ENCODE data around the gene GRIK2.

GRCh38 chr6:102028176-102028575, 634.7 kb downstream of the GRIK2 start:
- no peak for TF ChIP-seq REST (IDR thresholded peaks at IDR 0.05; ENCODE audit: insufficient read depth in 1 of 2, low read depth in 2 of 2, low read length in 2 of 2)
- no peak for TF ChIP-seq POLR2AphosphoS5 (IDR thresholded peaks at IDR 0.05; ENCODE audit: low read depth, low read length)
- TF ChIP-seq SIN3A (IDR thresholded peaks at IDR 0.05; ENCODE audit: borderline replicate concordance, insufficient read depth, low read length): no peak

Measured in PFSK-1 (cell line).